ENCODE measurements around the gene DST. TPM values are rescaled to one million over a fixed set of nuclear protein-coding genes. Genes with fewer than 3 reads are reported as not detected.

The DST gene
- total and polyA plus RNA-seq, 2 of the 4 experiments (the other 2 are of a cell fraction), result 97.7 to 452 TPM

- Histone ChIP-seq H3K4me2 (ENCODE audit: low read depth, low read length) (no peak overlapping the region), H2BK5ac (ENCODE audit: low read depth, low read length, poor library complexity, severe bottlenecking) (no peak overlapping the region), H3K9ac (ENCODE audit: low read depth, low read length) (no peak overlapping the region), H3K56ac (ENCODE audit: extremely low read depth, insufficient read depth, low read length) (no peak overlapping the region), H2AK5ac (ENCODE audit: low read depth, low read length) (no peak overlapping the region), H3K18ac (ENCODE audit: low read depth, low read length) (no peak overlapping the region), H2AK9ac (replicated peaks; ENCODE audit: low read depth, low read length, poor library complexity) (no peak overlapping the region), H3K9me3 (ENCODE audit: control insufficient read depth, insufficient read depth, low read length) (no peaks in the 10 kb centered on the region), H3K36me3 (ENCODE audit: control insufficient read depth, insufficient read depth, low read length) (no peaks in the 10 kb centered on the region), H3K4me3 (ENCODE audit: insufficient read depth, low read depth, low read length) (no peak overlapping the region), H3K27me3 (ENCODE audit: control insufficient read depth, insufficient read depth, low read length) (no peaks in the 10 kb centered on the region), H2BK120ac (ENCODE audit: low read depth, low read length) (no peak overlapping the region), H3K27ac (ENCODE audit: insufficient read depth, low read length) (no peak overlapping the region), H3K79me1 (ENCODE audit: low read depth in 1 of 2, low read length in 2 of 2) (peaks cover 0 to 3% of the 10 kb centered on the region in 2 experiments; a peak in 2 of 4 replicates), H3K9me1 (ENCODE audit: insufficient read depth, low read length) (peaks cover 3% of the 10 kb centered on the region; the same call in 1 of the 2 replicates), H2BK20ac (ENCODE audit: low read depth, low read length) (no peak overlapping the region), H3K14ac (replicated peaks; ENCODE audit: low read depth, low read length) (no peak overlapping the region), H2AFZ (replicated peaks; ENCODE audit: low read length, poor library complexity) (no peak overlapping the region), H4K5ac (ENCODE audit: low read depth, low read length) (no peak overlapping the region), H4K8ac (ENCODE audit: low read depth in 2 of 2, low read length in 2 of 2) (no peak overlapping the region), H2BK15ac (ENCODE audit: low read depth, low read length) (no peak overlapping the region), H3K4ac (ENCODE audit: low read depth, low read length) (no peak overlapping the region), H4K91ac (ENCODE audit: insufficient read depth, low read depth, low read length) (no peak overlapping the region), H3K4me1 (ENCODE audit: control insufficient read depth, insufficient read depth, low read length) (peaks cover under 1% of the 10 kb centered on the region; the same call in 1 of the 2 replicates), H4K20me1 (ENCODE audit: insufficient read depth, low read length) (no peaks in the 10 kb centered on the region), H3K23ac (ENCODE audit: low read depth, low read length) (no peak overlapping the region)
- dilution Hi-C loops (cut with HindIII; ENCODE audit: low sequenced_read_pairs, unreplicated experiment), result no loop called here
- POLR2A ChIA-PET (ENCODE audit: unreplicated experiment), result no interaction called here
- no TSS peak for BruUV-seq (replicated peaks)
- CTCF ChIA-PET, result no interaction called here
- DNase-seq (no peak), ATAC-seq (ENCODE audit: low read depth) (no peak)
- intact Hi-C loops (cut with micrococcal nuclease), result no loop called here
- no peak for TF ChIP-seq RFX5 (IDR thresholded peaks at IDR 0.05; ENCODE audit: low read depth, low read length)
- TF ChIP-seq FOS (IDR thresholded peaks at IDR 0.05; ENCODE audit: low read depth, low read length), result no peak
- no peak for TF ChIP-seq RAD21 (IDR thresholded peaks at IDR 0.05; ENCODE audit: low read length)
- no peak for TF ChIP-seq CEBPB (IDR thresholded peaks at IDR 0.05; ENCODE audit: low read depth, low read length)
- TF ChIP-seq MAZ (IDR thresholded peaks at IDR 0.05; ENCODE audit: borderline replicate concordance, low read depth, low read length), result no peak
- no peak for TF ChIP-seq CHD1 (IDR thresholded peaks at IDR 0.05; ENCODE audit: low read depth, low read length)
- no peak for TF ChIP-seq CTCF (conservative IDR thresholded peaks at IDR 0.05; ENCODE audit: low read depth, low read length)
- TF ChIP-seq POLR2A (IDR thresholded peaks at IDR 0.05; ENCODE audit: low read depth, low read length), result no peak
- no peak for TF ChIP-seq BHLHE40 (IDR thresholded peaks at IDR 0.05; ENCODE audit: low read depth, low read length)
- TF ChIP-seq NFE2L2 (IDR thresholded peaks at IDR 0.05; ENCODE audit: low read depth, low read length), result no peak
- TF ChIP-seq SMC3 (IDR thresholded peaks at IDR 0.05; ENCODE audit: low read depth, low read length), result no peak
- TF ChIP-seq MXI1 (IDR thresholded peaks at IDR 0.05; ENCODE audit: borderline replicate concordance, low read depth, low read length), result no peak
- TF ChIP-seq RCOR1 (IDR thresholded peaks at IDR 0.05; ENCODE audit: insufficient replicate concordance, low read length), result no peak
- TF ChIP-seq ELK1 (IDR thresholded peaks at IDR 0.05; ENCODE audit: borderline replicate concordance, low read depth, low read length), result no peak
- no peak for TF ChIP-seq USF2 (IDR thresholded peaks at IDR 0.05; ENCODE audit: low read depth, low read length)
- TF ChIP-seq MAFK (IDR thresholded peaks at IDR 0.05; ENCODE audit: low read depth, low read length), result no peak
- in situ Hi-C loops (cut with MboI; ENCODE audit: low sequenced_read_pairs), result no loop called here
- 66% methylated on average over 2 of the region's 8 CpGs; no CpG with 5 or more reads in 1 of the 2 experiments for WGBS, 2 experiments (ENCODE audit: extremely low coverage in 2 of 2, insufficient read length in 1 of 2)
Observed at GRCh38 chr6:56445818-56446217, 196.9 kb downstream of the DST start.
